HL-60 (cell line): ENCODE measurements around the gene SPRR2B.

Experiments used
- CTCF ChIP-seq: IDR thresholded peaks from one replicate; pipeline ENCODE4 v1.5.1; 2011; ENCODE audit warnings: low read length, control low read depth, inconsistent platforms; ENCODE audit not compliant: insufficient read depth
- GABPA ChIP-seq: IDR thresholded peaks from 2 replicates; pipeline ENCODE4 v1.6.1; 2012; ENCODE audit warnings: low read depth
- POLR2AphosphoS5 ChIP-seq: IDR thresholded peaks from 2 replicates; pipeline ENCODE4 v1.6.1; 2012; ENCODE audit warnings: low read depth
- REST ChIP-seq: IDR thresholded peaks from 2 replicates; pipeline ENCODE4 v1.6.1; 2012; ENCODE audit warnings: low read depth; ENCODE audit not compliant: insufficient replicate concordance
- SPI1 ChIP-seq: IDR thresholded peaks from 2 replicates; pipeline ENCODE4 v1.6.1; 2012; ENCODE audit warnings: low read depth, mild to moderate bottlenecking, borderline replicate concordance

GRCh38 chr1:153025797-153026196 lies 45.6 kb downstream of the SPRR2B start:
- no peak for TF ChIP-seq GABPA
- TF ChIP-seq CTCF, result no peak
- no peak for TF ChIP-seq SPI1
- TF ChIP-seq POLR2AphosphoS5, result no peak
- TF ChIP-seq REST, result no peak
